ENCODE measurements around the gene WDR33. TPM values are rescaled to one million over a fixed set of nuclear protein-coding genes. Genes with fewer than 3 reads are reported as not detected.

Gene WDR33
- total RNA-seq, 2 experiments from 2014 or later, result 71.4 to 74.6 TPM

DNA sequence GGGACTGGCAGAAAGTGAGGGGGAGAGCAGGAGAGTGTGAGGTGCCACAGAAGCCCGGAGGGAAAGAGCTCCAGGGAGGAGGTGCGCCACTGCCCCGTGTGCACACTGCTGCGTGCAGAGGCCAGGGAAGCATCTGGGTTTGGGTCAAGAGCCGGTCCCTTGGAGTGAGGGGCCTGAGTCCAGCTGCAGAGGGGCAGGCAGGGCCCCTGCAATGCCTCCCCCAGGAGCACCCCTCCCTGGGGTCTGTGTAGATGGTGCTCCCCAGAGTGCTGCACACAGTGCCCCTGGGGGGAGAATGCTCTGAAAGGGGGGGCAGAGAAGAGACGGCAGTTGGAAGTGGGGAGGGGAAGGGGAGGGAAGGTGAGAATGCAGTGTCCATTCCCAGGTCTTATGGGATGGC is 132.0 kb downstream of the WDR33 start:
- DNase-seq (no peak), ATAC-seq (no peak)
- intact Hi-C loops (cut with micrococcal nuclease), result no loop called here
- TF ChIP-seq, protein P1, sequence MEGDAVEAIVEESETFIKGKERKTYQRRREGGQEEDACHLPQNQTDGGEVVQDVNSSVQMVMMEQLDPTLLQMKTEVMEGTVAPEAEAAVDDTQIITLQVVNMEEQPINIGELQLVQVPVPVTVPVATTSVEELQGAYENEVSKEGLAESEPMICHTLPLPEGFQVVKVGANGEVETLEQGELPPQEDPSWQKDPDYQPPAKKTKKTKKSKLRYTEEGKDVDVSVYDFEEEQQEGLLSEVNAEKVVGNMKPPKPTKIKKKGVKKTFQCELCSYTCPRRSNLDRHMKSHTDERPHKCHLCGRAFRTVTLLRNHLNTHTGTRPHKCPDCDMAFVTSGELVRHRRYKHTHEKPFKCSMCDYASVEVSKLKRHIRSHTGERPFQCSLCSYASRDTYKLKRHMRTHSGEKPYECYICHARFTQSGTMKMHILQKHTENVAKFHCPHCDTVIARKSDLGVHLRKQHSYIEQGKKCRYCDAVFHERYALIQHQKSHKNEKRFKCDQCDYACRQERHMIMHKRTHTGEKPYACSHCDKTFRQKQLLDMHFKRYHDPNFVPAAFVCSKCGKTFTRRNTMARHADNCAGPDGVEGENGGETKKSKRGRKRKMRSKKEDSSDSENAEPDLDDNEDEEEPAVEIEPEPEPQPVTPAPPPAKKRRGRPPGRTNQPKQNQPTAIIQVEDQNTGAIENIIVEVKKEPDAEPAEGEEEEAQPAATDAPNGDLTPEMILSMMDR (IDR thresholded peaks at IDR 0.05), result no peak
- Mint-ChIP-seq H3K27me3 (peaks cover 22% of the 10 kb centered on the region), H3K36me3 (ENCODE audit: low read depth) (no peaks in the 10 kb centered on the region), H3K4me3 (no peak overlapping the region), H3K4me1 (ENCODE audit: low read depth) (peaks cover 6% of the 10 kb centered on the region), H3K9me3 (no peaks in the 10 kb centered on the region), H3K27ac (no peak overlapping the region)
- ChIA-PET POLR2A (no interaction called here), CTCF (interaction anchor here (2.2 kb wide), 1 partner anchor 88 kb away, joined by 7 read pairs; no protein-coding TSS in a partner anchor)

GRCh38 chr2:127678531-127678930 is 132.4 kb downstream of the WDR33 start:
- ATAC-seq, result no peak
- POLR2A ChIA-PET, result no interaction called here
- CTCF ChIA-PET, result no interaction called here
- Mint-ChIP-seq H3K36me3 (ENCODE audit: low read depth) (no peaks in the 10 kb centered on the region), H3K27me3 (peaks cover 26% of the 10 kb centered on the region), H3K4me1 (ENCODE audit: low read depth) (peaks cover 6% of the 10 kb centered on the region), H3K4me3 (no peak overlapping the region), H3K9me3 (no peaks in the 10 kb centered on the region), H3K27ac (no peak overlapping the region)
- intact Hi-C loops (cut with micrococcal nuclease), result no loop called here
- TF ChIP-seq, protein P1 (IDR thresholded peaks at IDR 0.05), result no peak
- DNase-seq, result no peak

DNA sequence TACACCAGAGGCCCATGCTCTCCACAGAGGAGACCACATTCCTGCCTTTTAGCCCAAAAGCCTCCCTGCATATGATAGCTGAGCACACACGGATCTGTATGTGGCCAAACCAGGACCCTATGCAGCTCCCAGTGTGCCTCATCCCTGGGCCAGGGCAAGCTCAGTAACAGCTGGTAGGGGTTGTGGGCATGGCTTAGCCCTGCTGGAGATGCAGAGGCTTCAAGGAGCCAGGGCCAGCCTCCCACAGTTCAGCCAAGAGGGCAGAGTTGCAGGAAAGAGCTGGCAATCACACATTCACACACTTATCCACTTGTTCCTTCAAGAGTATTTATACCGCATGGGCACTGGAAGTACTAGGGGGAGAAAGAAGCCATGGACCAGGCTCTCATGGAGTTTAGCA is 134.1 kb downstream of the WDR33 start:
- no peaks in the 10 kb centered on the region for H3K9me3 Mint-ChIP-seq
- H3K27ac Mint-ChIP-seq, result no peak overlapping the region
- CTCF ChIA-PET, result interaction anchor here (0.9 to 3.9 kb wide), 3 partner anchors 18 to 85 kb away, joined by 3 to 18 read pairs (median 11); no protein-coding TSS in a partner anchor

GRCh38 chr2:127675331-127676261 is 135.4 kb downstream of the WDR33 start, which contains the start of gene LIMS2:
Gene LIMS2, minus strand, starts transcription at chr2:127675530. Its CDS starts 506 bp downstream, at chr2:127675024.
- TF ChIP-seq, protein P1 (IDR thresholded peaks at IDR 0.05), result no peak
- Mint-ChIP-seq H3K27me3 (peaks cover 42% of the 10 kb centered on the region), H3K9me3 (no peaks in the 10 kb centered on the region), H3K27ac (no peak within 1 kb of the TSS), H3K36me3 (ENCODE audit: low read depth) (no peaks in the 10 kb centered on the region), H3K4me1 (ENCODE audit: low read depth) (peaks cover 6% of the 10 kb centered on the region), H3K4me3 (peak within 1 kb of the TSS; percentile 57)
- POLR2A ChIA-PET, result interaction anchor here (1.0 to 1.1 kb wide), 2 partner anchors 28 to 137 kb away, joined by 3 to 5 read pairs; no protein-coding TSS in a partner anchor
- DNase-seq, result no peak
- CTCF ChIA-PET, result interaction anchor here (1.2 to 3.9 kb wide), 5 partner anchors 20 to 478 kb away, joined by 5 to 18 read pairs (median 7); no protein-coding TSS in a partner anchor
- ATAC-seq, result no peak
- intact Hi-C loops (cut with micrococcal nuclease), result no loop called here

More for the DNA sequence above, 134.1 kb downstream of the WDR33 start:
- H3K27me3 Mint-ChIP-seq, result peaks cover 40% of the 10 kb centered on the region
- intact Hi-C loops (cut with micrococcal nuclease), result no loop called here
- TF ChIP-seq, protein P1 (IDR thresholded peaks at IDR 0.05), result no peak
- no peaks in the 10 kb centered on the region for H3K36me3 Mint-ChIP-seq (ENCODE audit: low read depth)
- POLR2A ChIA-PET, result interaction anchor here (1.0 kb wide), 1 partner anchor 135 kb away, joined by 5 read pairs; no protein-coding TSS in a partner anchor
- H3K4me3 Mint-ChIP-seq, result no peak overlapping the region
- ATAC-seq (no peak), DNase-seq (no peak)
- peaks cover 6% of the 10 kb centered on the region for H3K4me1 Mint-ChIP-seq (ENCODE audit: low read depth)
